Measurements from ENCODE around the gene NUP88. TPM values are rescaled to one million over a fixed set of nuclear protein-coding genes. Genes with fewer than 3 reads are reported as not detected.

Gene NUP88
- total RNA-seq, 1 donor from 2014 or later: 66.3 TPM

DNA sequence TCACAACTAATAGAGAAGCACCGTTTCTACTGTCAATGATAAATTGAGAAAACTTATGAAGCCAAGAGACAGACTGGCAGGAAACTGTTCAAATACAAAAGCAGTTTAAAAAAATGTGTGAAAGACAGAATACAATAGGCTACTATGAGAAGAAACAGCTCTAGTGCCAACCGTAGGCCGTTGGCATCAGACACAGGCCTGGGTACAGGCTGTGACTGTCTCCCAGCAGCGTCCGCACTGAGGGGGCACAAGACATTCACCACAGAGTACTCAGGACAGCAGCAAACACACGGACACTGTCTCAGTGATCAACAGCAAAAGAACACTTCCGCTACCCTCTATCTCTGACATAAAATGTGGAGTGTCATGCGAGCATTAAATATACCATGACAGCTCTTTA is 27.3 kb upstream of the NUP88 start:
- Mint-ChIP-seq H3K27me3 (ENCODE audit: low read depth) (no peaks in the 10 kb centered on the region), H3K36me3 (peaks cover 44% of the 10 kb centered on the region), H3K4me3 (no peak overlapping the region), H3K27ac (no peak overlapping the region), H3K4me1 (no peaks in the 10 kb centered on the region), H3K9me3 (no peaks in the 10 kb centered on the region)
- DNase-seq (ENCODE audit: low spot score in 2 of 2, unreplicated experiment in 2 of 2): no peak
- no peak for TF ChIP-seq CTCF (IDR thresholded peaks at IDR 0.05; ENCODE audit: unreplicated experiment)

GRCh38 chr17:5444209-5444608 is 24.7 kb upstream of the NUP88 start:
- Mint-ChIP-seq H3K27me3 (ENCODE audit: low read depth) (no peaks in the 10 kb centered on the region), H3K27ac (no peak overlapping the region), H3K9me3 (no peaks in the 10 kb centered on the region), H3K4me1 (peaks cover 2% of the 10 kb centered on the region), H3K4me3 (no peak overlapping the region), H3K36me3 (peaks cover 31% of the 10 kb centered on the region)
- TF ChIP-seq CTCF (IDR thresholded peaks at IDR 0.05; ENCODE audit: unreplicated experiment): no peak
- no peak for DNase-seq (ENCODE audit: low spot score in 2 of 2, unreplicated experiment in 2 of 2)

DNA sequence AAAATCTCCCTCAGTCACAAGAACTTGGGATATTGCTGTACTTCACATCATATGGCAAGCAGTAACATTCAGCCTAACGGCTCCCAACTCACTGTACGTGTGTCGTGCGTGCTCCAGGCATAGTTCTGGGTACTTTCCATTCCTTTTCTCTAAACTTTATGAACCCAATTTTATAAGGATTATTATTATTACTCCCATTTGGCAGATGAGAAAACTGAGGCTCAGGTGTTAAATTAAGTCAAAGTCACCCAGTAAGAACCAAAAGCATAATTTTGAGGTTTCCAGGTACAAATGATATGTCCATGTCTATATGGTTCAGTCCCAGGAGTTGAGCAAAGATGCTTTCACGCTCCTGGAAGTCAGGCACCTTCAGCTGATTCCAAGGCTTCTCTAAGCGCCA is 24.3 kb upstream of the NUP88 start:
- H3K36me3 Mint-ChIP-seq: peaks cover 31% of the 10 kb centered on the region
- H3K4me3 Mint-ChIP-seq: no peak overlapping the region
- DNase-seq (ENCODE audit: low spot score in 2 of 2, unreplicated experiment in 2 of 2): no peak
- no peaks in the 10 kb centered on the region for H3K9me3 Mint-ChIP-seq
- H3K4me1 Mint-ChIP-seq: peaks cover 3% of the 10 kb centered on the region
- H3K27me3 Mint-ChIP-seq (ENCODE audit: low read depth): no peaks in the 10 kb centered on the region
- no peak for TF ChIP-seq CTCF (IDR thresholded peaks at IDR 0.05; ENCODE audit: unreplicated experiment)
- H3K27ac Mint-ChIP-seq: no peak overlapping the region

DNA sequence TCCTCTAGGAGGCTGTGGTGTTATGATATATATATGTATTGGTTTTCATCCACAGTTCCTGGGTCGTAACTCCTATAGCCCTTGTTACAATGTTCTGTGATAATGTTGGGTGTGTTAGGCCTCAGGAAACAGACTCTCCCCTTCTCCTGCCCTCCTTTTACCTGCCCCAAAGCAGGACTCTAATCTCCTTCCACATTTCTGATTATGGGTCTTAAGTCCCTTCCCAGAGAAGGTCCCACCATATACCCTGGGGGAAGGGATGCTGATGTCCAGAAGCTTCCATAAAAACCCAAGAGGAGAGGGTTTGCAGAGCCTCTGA is 19.9 kb upstream of the NUP88 start:
- Mint-ChIP-seq H3K4me1 (peaks cover 15% of the 10 kb centered on the region), H3K36me3 (peaks cover 22% of the 10 kb centered on the region), H3K9me3 (no peaks in the 10 kb centered on the region), H3K27ac (peak overlapping the region; percentile 82), H3K27me3 (ENCODE audit: low read depth) (no peaks in the 10 kb centered on the region), H3K4me3 (peak overlapping the region; percentile 78)
- peak; percentile 45 for TF ChIP-seq CTCF (IDR thresholded peaks at IDR 0.05; ENCODE audit: unreplicated experiment)
- DNase-seq (ENCODE audit: low spot score in 2 of 2, unreplicated experiment in 2 of 2): no peak

- peak; percentile 99 for TF ChIP-seq CTCF (IDR thresholded peaks at IDR 0.05; ENCODE audit: unreplicated experiment)
- H3K4me1 Mint-ChIP-seq: peaks cover 15% of the 10 kb centered on the region
- peaks cover 22% of the 10 kb centered on the region for H3K36me3 Mint-ChIP-seq
- H3K4me3 Mint-ChIP-seq: peak within 1 kb of the TSS; percentile 78
- H3K27ac Mint-ChIP-seq: peak within 1 kb of the TSS; percentile 90
- DNase-seq (ENCODE audit: low spot score in 2 of 2, unreplicated experiment in 2 of 2): peak; percentile 80 to 97
- no peaks in the 10 kb centered on the region for H3K9me3 Mint-ChIP-seq
- H3K27me3 Mint-ChIP-seq (ENCODE audit: low read depth): no peaks in the 10 kb centered on the region
Observed at GRCh38 chr17:5438716-5439445, 19.4 kb upstream of the NUP88 start, which contains the start of gene C1QBP. C1QBP (minus strand) TSS chr17:5439155; CDS start chr17:5439073, 82 bp downstream.

All from mesothelial cell of epicardium (in vitro differentiated cells).